HG02970 (cell line): ENCODE results near the gene CST9.
"Not testable (repeated sequence)": the region's sequence is repeated elsewhere in the genome, so short reads cannot be mapped to it uniquely, and the experiment has no call there.

ENCODE experiments used
- ATAC-seq: cut with Tn5 transposase; IDR thresholded peaks from one replicate; pipeline ENCODE4 v1.9.1; 2021; ENCODE audit warnings: mild to moderate bottlenecking, moderate library complexity, moderate number of reproducible peaks; ENCODE audit not compliant: unreplicated experiment, low FRiP score

Gene CST9

GRCh38 chr20:23637282-23638221, 31.8 kb upstream of the CST9 start, which contains the start of gene CST3:
Gene CST3, minus strand, starts transcription at chr20:23637955. Its CDS starts 93 bp downstream, at chr20:23637862.
- no peak for ATAC-seq

GRCh38 chr20:23636908-23637281, 31.2 kb upstream of the CST9 start:
- ATAC-seq = no peak

- no peak for ATAC-seq
These were observed 30.6 kb upstream of the CST9 start for GRCh38 chr20:23636182-23636907.

GRCh38 chr20:23635768-23636090, 30.0 kb upstream of the CST9 start:
- ATAC-seq = not testable (repeated sequence)

- no peak for ATAC-seq
These were observed 29.5 kb upstream of the CST9 start for GRCh38 chr20:23634985-23635767.

- no peak for ATAC-seq
These were observed 28.5 kb upstream of the CST9 start for GRCh38 chr20:23634044-23634801.

- ATAC-seq = no peak
These were observed 27.2 kb upstream of the CST9 start for GRCh38 chr20:23632711-23633573.

GRCh38 chr20:23631981-23632710, 26.4 kb upstream of the CST9 start:
- no peak for ATAC-seq

GRCh38 chr20:23631226-23631822, 25.6 kb upstream of the CST9 start:
- ATAC-seq = no peak

GRCh38 chr20:23630392-23630849, 24.7 kb upstream of the CST9 start:
- ATAC-seq = no peak

- no peak for ATAC-seq
These were observed 24.1 kb upstream of the CST9 start for GRCh38 chr20:23629542-23630391.

- ATAC-seq = no peak
These were observed 23.4 kb upstream of the CST9 start for GRCh38 chr20:23629017-23629541.

GRCh38 chr20:23628402-23629016, 22.8 kb upstream of the CST9 start:
- no peak for ATAC-seq

- ATAC-seq = no peak
These were observed 21.8 kb upstream of the CST9 start for GRCh38 chr20:23627501-23627900.

GRCh38 chr20:23626040-23626620, 20.4 kb upstream of the CST9 start:
- no peak for ATAC-seq
